Measurements from ENCODE around the gene KRTAP9-1. TPM values are rescaled to one million over a fixed set of nuclear protein-coding genes. Genes with fewer than 3 reads are reported as not detected.

The KRTAP9-1 gene
- total and polyA plus RNA-seq, 4 donors: not detected

GRCh38 chr17:41196068-41196467 lies 6.4 kb downstream of the KRTAP9-1 start:
- Histone ChIP-seq H3K4me1 (ENCODE audit: control insufficient read depth in 4 of 4, insufficient read depth in 4 of 4, low read length in 3 of 4) (no peaks in the 10 kb centered on the region), H3K9ac (ENCODE audit: low read depth in 1 of 2, low read length in 2 of 2) (no peak overlapping the region), H3K4me3 (ENCODE audit: low read depth in 1 of 3, low read length in 3 of 3) (no peak overlapping the region), H3K36me3 (ENCODE audit: control insufficient read depth in 4 of 4, insufficient read depth in 3 of 4, low read depth in 1 of 4, low read length in 3 of 4) (no peaks in the 10 kb centered on the region), H3K27ac (ENCODE audit: low read depth in 1 of 2, low read length in 2 of 2) (no peak overlapping the region), H3K9me3 (ENCODE audit: control insufficient read depth in 4 of 4, low read length in 3 of 4) (no peaks in the 10 kb centered on the region), H3K27me3 (ENCODE audit: control insufficient read depth in 4 of 4, insufficient read depth in 4 of 4, low read length in 3 of 4) (no peaks in the 10 kb centered on the region)
- TF ChIP-seq NR2F2 (IDR thresholded peaks at IDR 0.05) (no peak), YY1 (IDR thresholded peaks at IDR 0.05) (no peak)
- WGBS: 40% methylated on average over 1 of the region's 1 CpG
- no peak for DNase-seq (ENCODE audit: low spot score)

- Histone ChIP-seq H3K27me3 (ENCODE audit: control insufficient read depth in 4 of 4, insufficient read depth in 4 of 4, low read length in 3 of 4) (no peaks in the 10 kb centered on the region), H3K9me3 (ENCODE audit: control insufficient read depth in 4 of 4, low read length in 3 of 4) (no peaks in the 10 kb centered on the region), H3K27ac (ENCODE audit: low read depth in 1 of 2, low read length in 2 of 2) (no peak overlapping the region), H3K4me3 (ENCODE audit: low read depth in 1 of 3, low read length in 3 of 3) (no peak overlapping the region), H3K4me1 (ENCODE audit: control insufficient read depth in 4 of 4, insufficient read depth in 4 of 4, low read length in 3 of 4) (no peaks in the 10 kb centered on the region), H3K36me3 (ENCODE audit: control insufficient read depth in 4 of 4, insufficient read depth in 3 of 4, low read depth in 1 of 4, low read length in 3 of 4) (no peaks in the 10 kb centered on the region), H3K9ac (ENCODE audit: low read depth in 1 of 2, low read length in 2 of 2) (no peak overlapping the region)
- TF ChIP-seq, protein P1, sequence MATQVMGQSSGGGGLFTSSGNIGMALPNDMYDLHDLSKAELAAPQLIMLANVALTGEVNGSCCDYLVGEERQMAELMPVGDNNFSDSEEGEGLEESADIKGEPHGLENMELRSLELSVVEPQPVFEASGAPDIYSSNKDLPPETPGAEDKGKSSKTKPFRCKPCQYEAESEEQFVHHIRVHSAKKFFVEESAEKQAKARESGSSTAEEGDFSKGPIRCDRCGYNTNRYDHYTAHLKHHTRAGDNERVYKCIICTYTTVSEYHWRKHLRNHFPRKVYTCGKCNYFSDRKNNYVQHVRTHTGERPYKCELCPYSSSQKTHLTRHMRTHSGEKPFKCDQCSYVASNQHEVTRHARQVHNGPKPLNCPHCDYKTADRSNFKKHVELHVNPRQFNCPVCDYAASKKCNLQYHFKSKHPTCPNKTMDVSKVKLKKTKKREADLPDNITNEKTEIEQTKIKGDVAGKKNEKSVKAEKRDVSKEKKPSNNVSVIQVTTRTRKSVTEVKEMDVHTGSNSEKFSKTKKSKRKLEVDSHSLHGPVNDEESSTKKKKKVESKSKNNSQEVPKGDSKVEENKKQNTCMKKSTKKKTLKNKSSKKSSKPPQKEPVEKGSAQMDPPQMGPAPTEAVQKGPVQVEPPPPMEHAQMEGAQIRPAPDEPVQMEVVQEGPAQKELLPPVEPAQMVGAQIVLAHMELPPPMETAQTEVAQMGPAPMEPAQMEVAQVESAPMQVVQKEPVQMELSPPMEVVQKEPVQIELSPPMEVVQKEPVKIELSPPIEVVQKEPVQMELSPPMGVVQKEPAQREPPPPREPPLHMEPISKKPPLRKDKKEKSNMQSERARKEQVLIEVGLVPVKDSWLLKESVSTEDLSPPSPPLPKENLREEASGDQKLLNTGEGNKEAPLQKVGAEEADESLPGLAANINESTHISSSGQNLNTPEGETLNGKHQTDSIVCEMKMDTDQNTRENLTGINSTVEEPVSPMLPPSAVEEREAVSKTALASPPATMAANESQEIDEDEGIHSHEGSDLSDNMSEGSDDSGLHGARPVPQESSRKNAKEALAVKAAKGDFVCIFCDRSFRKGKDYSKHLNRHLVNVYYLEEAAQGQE (IDR thresholded peaks at IDR 0.05): no peak
- TF ChIP-seq YY1 (IDR thresholded peaks at IDR 0.05) (no peak), FOXA1 (IDR thresholded peaks at IDR 0.05) (no peak), RXRA (IDR thresholded peaks at IDR 0.05) (no peak), NR2F2 (IDR thresholded peaks at IDR 0.05) (no peak), TAF1 (conservative IDR thresholded peaks at IDR 0.05) (no peak), SP1 (IDR thresholded peaks at IDR 0.05) (no peak), EGR1 (IDR thresholded peaks at IDR 0.05; ENCODE audit: low read depth in 2 of 2) (no peak), FOXA2 (IDR thresholded peaks at IDR 0.05) (no peak), JUND (IDR thresholded peaks at IDR 0.05) (no peak), RAD21 (IDR thresholded peaks at IDR 0.05) (no peak), MAX (IDR thresholded peaks at IDR 0.05) (no peak), HNF4A (conservative IDR thresholded peaks at IDR 0.05) (no peak), GABPA (IDR thresholded peaks at IDR 0.05 in 1 of 2, conservative IDR thresholded peaks at IDR 0.05 in 1 of 2) (no peak), HNF4G (IDR thresholded peaks at IDR 0.05) (no peak)
- TF ChIP-seq, protein P2, sequence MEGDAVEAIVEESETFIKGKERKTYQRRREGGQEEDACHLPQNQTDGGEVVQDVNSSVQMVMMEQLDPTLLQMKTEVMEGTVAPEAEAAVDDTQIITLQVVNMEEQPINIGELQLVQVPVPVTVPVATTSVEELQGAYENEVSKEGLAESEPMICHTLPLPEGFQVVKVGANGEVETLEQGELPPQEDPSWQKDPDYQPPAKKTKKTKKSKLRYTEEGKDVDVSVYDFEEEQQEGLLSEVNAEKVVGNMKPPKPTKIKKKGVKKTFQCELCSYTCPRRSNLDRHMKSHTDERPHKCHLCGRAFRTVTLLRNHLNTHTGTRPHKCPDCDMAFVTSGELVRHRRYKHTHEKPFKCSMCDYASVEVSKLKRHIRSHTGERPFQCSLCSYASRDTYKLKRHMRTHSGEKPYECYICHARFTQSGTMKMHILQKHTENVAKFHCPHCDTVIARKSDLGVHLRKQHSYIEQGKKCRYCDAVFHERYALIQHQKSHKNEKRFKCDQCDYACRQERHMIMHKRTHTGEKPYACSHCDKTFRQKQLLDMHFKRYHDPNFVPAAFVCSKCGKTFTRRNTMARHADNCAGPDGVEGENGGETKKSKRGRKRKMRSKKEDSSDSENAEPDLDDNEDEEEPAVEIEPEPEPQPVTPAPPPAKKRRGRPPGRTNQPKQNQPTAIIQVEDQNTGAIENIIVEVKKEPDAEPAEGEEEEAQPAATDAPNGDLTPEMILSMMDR (IDR thresholded peaks at IDR 0.05; ENCODE audit: low read depth, low read length, missing input control): no peak
- TF ChIP-seq, protein P3, sequence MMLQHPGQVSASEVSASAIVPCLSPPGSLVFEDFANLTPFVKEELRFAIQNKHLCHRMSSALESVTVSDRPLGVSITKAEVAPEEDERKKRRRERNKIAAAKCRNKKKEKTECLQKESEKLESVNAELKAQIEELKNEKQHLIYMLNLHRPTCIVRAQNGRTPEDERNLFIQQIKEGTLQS (IDR thresholded peaks at IDR 0.05): no peak
- TF ChIP-seq, protein P4, sequence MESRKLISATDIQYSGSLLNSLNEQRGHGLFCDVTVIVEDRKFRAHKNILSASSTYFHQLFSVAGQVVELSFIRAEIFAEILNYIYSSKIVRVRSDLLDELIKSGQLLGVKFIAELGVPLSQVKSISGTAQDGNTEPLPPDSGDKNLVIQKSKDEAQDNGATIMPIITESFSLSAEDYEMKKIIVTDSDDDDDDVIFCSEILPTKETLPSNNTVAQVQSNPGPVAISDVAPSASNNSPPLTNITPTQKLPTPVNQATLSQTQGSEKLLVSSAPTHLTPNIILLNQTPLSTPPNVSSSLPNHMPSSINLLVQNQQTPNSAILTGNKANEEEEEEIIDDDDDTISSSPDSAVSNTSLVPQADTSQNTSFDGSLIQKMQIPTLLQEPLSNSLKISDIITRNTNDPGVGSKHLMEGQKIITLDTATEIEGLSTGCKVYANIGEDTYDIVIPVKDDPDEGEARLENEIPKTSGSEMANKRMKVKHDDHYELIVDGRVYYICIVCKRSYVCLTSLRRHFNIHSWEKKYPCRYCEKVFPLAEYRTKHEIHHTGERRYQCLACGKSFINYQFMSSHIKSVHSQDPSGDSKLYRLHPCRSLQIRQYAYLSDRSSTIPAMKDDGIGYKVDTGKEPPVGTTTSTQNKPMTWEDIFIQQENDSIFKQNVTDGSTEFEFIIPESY (IDR thresholded peaks at IDR 0.05): no peak
- DNase-seq (ENCODE audit: low spot score): no peak
- 61% methylated on average over 5 of the region's 5 CpGs for WGBS
Observed at GRCh38 chr17:41199421-41200078, 9.9 kb downstream of the KRTAP9-1 start.
